HFFc6 (cell line): ENCODE data around the gene SOX12. TPM values are rescaled to one million over a fixed set of nuclear protein-coding genes. Genes with fewer than 3 reads are reported as not detected.
"Not testable (repeated sequence)": the region's sequence is repeated elsewhere in the genome, so short reads cannot be mapped to it uniquely, and the experiment has no call there.

ENCODE experiments used
- DNase-seq: peaks from one replicate; pipeline ENCODE4 v3.0.0-alpha.2; 2018
- H3K27ac Mint-ChIP-seq: 2 replicates; pipeline ENCODE4 v1.8.0; 2020; ENCODE audit warnings: mild to moderate bottlenecking, mixed read lengths
- H3K27me3 Mint-ChIP-seq: 2 replicates; pipeline ENCODE4 v1.8.0; 2021; ENCODE audit warnings: mild to moderate bottlenecking, moderate library complexity, mixed read lengths; ENCODE audit not compliant: insufficient read depth
- H3K36me3 Mint-ChIP-seq: 2 replicates; pipeline ENCODE4 v1.8.0; 2021; ENCODE audit warnings: low read depth, mixed read lengths
- H3K4me1 Mint-ChIP-seq: 2 replicates; pipeline ENCODE4 v1.8.0; 2020; ENCODE audit warnings: low read depth, mixed read lengths
- H3K4me3 Mint-ChIP-seq: 2 replicates; pipeline ENCODE4 v1.8.0; 2020; ENCODE audit warnings: mild to moderate bottlenecking, moderate library complexity, mixed read lengths
- H3K9me3 Mint-ChIP-seq: 2 replicates; pipeline ENCODE4 v1.8.0; 2020; ENCODE audit warnings: mild to moderate bottlenecking, mixed read lengths
- total RNA-seq, 6 experiments: library from RNA; stranded (reverse); fragmentation: NEBNext Ultra II Directional; extraction: Animal tissue kit (Norgen Biotek cat#: 25700); gene quantifications; 2 replicates in 1 of 6; 3 replicates in 5 of 6; pipeline ENCODE4 v1.2.3, GENCODE V29; 2021
- TF ChIP-seq, protein P1 (sequence below): fragments of 200-600 bp; sonication (generic); IDR thresholded peaks from 2 replicates; pipeline ENCODE4 v1.5.0; 2021; ENCODE audit warnings: antibody characterized with exemption, mild to moderate bottlenecking

SOX12 gene
- total RNA-seq, 6 experiments from 2014 or later, result 24.5 to 26.3 (median 25.0) TPM

GRCh38 chr20:373171-373890 is 48.0 kb downstream of the SOX12 start:
- TF ChIP-seq, protein P1, sequence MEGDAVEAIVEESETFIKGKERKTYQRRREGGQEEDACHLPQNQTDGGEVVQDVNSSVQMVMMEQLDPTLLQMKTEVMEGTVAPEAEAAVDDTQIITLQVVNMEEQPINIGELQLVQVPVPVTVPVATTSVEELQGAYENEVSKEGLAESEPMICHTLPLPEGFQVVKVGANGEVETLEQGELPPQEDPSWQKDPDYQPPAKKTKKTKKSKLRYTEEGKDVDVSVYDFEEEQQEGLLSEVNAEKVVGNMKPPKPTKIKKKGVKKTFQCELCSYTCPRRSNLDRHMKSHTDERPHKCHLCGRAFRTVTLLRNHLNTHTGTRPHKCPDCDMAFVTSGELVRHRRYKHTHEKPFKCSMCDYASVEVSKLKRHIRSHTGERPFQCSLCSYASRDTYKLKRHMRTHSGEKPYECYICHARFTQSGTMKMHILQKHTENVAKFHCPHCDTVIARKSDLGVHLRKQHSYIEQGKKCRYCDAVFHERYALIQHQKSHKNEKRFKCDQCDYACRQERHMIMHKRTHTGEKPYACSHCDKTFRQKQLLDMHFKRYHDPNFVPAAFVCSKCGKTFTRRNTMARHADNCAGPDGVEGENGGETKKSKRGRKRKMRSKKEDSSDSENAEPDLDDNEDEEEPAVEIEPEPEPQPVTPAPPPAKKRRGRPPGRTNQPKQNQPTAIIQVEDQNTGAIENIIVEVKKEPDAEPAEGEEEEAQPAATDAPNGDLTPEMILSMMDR, result no peak
- peaks cover 2% of the 10 kb centered on the region for H3K27me3 Mint-ChIP-seq
- no peak overlapping the region for H3K4me3 Mint-ChIP-seq
- peak overlapping the region; percentile 87; the same call in 1 of the 2 replicates for H3K27ac Mint-ChIP-seq
- H3K36me3 Mint-ChIP-seq, result no peaks in the 10 kb centered on the region
- H3K9me3 Mint-ChIP-seq, result no peaks in the 10 kb centered on the region
- DNase-seq, result peak; percentile 68
- H3K4me1 Mint-ChIP-seq, result peaks cover 48% of the 10 kb centered on the region

- H3K4me1 Mint-ChIP-seq, result peaks cover 38% of the 10 kb centered on the region
- DNase-seq, result no peak
- no peak overlapping the region; the same call in 1 of the 2 replicates for H3K27ac Mint-ChIP-seq
- H3K9me3 Mint-ChIP-seq, result no peaks in the 10 kb centered on the region
- no peak overlapping the region for H3K4me3 Mint-ChIP-seq
- H3K36me3 Mint-ChIP-seq, result no peaks in the 10 kb centered on the region
- TF ChIP-seq, protein P1, result no peak
- peaks cover 2% of the 10 kb centered on the region for H3K27me3 Mint-ChIP-seq
These were observed 50.0 kb downstream of the SOX12 start for GRCh38 chr20:375265-375889.

DNA sequence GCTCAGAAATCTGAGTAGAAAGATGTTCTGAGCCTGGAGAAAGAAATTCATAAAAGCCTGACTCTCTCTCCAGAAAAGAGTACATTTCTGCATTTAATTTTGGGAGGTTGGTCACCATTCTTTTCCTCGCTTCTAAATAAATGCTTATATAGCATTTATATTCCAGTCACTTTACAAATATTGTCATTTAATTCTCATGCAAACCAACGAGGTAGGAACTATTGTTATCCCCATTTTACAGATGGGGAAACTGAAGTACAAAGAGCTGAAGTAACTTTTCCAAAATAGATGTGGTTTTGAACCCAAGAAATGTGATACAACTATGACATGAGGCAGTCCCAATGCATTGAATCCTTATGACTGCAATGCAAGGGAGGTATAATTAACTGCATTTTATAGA is 50.7 kb downstream of the SOX12 start:
- no peak overlapping the region for H3K4me3 Mint-ChIP-seq
- H3K27ac Mint-ChIP-seq, result no peak overlapping the region
- no peaks in the 10 kb centered on the region for H3K9me3 Mint-ChIP-seq
- no peak for DNase-seq
- TF ChIP-seq, protein P1, result no peak
- peaks cover 2% of the 10 kb centered on the region for H3K27me3 Mint-ChIP-seq
- no peaks in the 10 kb centered on the region for H3K36me3 Mint-ChIP-seq
- peaks cover 31% of the 10 kb centered on the region for H3K4me1 Mint-ChIP-seq

DNA sequence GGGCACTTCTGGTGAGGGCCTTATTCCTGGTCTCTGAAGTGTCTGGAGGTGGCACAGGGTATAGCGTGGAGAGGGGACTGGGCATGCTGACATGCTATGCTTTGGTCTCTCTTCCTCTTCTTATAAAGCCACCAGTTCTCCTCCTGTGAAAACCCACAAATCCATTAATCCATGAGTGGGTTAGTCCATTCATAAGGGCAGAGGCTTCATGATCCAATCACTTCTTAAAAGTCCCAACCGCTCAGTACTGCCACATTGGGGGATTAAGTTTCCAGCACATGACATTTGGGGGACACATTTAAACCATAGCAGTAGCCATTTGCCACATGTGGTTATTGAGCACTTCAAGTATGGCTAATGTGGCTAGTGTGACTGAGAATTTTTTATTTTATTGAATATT is 51.4 kb downstream of the SOX12 start:
- Mint-ChIP-seq H3K4me1 (peaks cover 24% of the 10 kb centered on the region), H3K27me3 (peaks cover 2% of the 10 kb centered on the region), H3K36me3 (no peaks in the 10 kb centered on the region), H3K4me3 (no peak overlapping the region), H3K9me3 (no peaks in the 10 kb centered on the region), H3K27ac (no peak overlapping the region; the same call in 1 of the 2 replicates)
- TF ChIP-seq, protein P1, result no peak
- no peak for DNase-seq

- not testable (repeated sequence) for H3K9me3 Mint-ChIP-seq, DNase-seq, H3K27ac Mint-ChIP-seq, H3K4me3 Mint-ChIP-seq, H3K27me3 Mint-ChIP-seq, H3K36me3 Mint-ChIP-seq
- peaks cover 22% of the 10 kb centered on the region for H3K4me1 Mint-ChIP-seq
These were observed 52.2 kb downstream of the SOX12 start for GRCh38 chr20:377578-377977.

DNA sequence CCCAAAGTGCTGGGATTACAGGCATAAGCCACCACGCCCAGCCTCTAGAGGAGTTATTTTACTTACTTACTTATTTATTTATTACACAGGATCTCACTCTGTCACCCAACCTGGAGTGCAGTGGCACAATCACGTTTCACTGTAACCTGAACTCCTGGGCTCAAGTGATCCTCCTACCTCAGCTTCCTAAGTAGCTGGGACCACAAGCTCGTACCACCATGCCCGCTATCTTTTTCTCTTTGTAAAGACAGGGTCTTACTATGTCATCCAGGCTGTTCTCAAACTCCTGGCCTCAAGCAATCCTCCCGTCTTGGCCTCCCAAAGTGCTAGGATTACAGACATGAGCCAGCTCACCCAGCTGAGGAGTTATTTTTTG is 53.6 kb downstream of the SOX12 start:
- Mint-ChIP-seq H3K27me3 (peaks cover 2% of the 10 kb centered on the region), H3K27ac (no peak overlapping the region), H3K4me1 (peaks cover 18% of the 10 kb centered on the region), H3K4me3 (no peak overlapping the region), H3K9me3 (no peaks in the 10 kb centered on the region), H3K36me3 (no peaks in the 10 kb centered on the region)
- no peak for DNase-seq
- TF ChIP-seq, protein P1, result no peak
